MCF 10A (cell line): ENCODE data around the gene ERMARD. TPM values are rescaled to one million over a fixed set of nuclear protein-coding genes. Genes with fewer than 3 reads are reported as not detected.

Experiments
- BruUV-seq: library from RNA; stranded (reverse); fragments of 400-500 nt; replicated peaks from 2 replicates; lab custom pipeline; 2021; lab: Mats Ljungman, UMichigan
- CTCF ChIA-PET: fragments of 300-600 bp; sonication (Branson Sonifier 250); formaldehyde crosslinking; extraction: SDS; loops from one replicate; lab custom pipeline; 2021; ENCODE audit warnings: antibody characterized with exemption, inconsistent platforms; lab: Yijun Ruan, JAX
- POLR2A ChIA-PET: fragments of 300-600, 350-650 bp; sonication (Branson Sonifier 250); formaldehyde crosslinking; extraction: SDS; loops from one replicate; lab custom pipeline; 2020; ENCODE audit warnings: antibody characterized with exemption, inconsistent platforms; lab: Yijun Ruan, JAX
- DNase-seq: peaks from one replicate; pipeline ENCODE4 v3.0.0-alpha.2; 2018; ENCODE audit not compliant: unreplicated experiment
- H3K27ac Mint-ChIP-seq: one replicate; pipeline ENCODE4 v1.8.0; 2022; ENCODE audit warnings: mild to moderate bottlenecking, low read depth, mixed read lengths; ENCODE audit not compliant: unreplicated experiment
- H3K27me3 Mint-ChIP-seq: one replicate; pipeline ENCODE4 v1.8.0; 2022; ENCODE audit warnings: mixed read lengths; ENCODE audit not compliant: insufficient read depth, unreplicated experiment
- H3K36me3 Mint-ChIP-seq: one replicate; pipeline ENCODE4 v1.8.0; 2022; ENCODE audit warnings: mild to moderate bottlenecking, moderate library complexity, mixed read lengths; ENCODE audit not compliant: insufficient read depth, unreplicated experiment
- H3K4me1 Mint-ChIP-seq: one replicate; pipeline ENCODE4 v1.8.0; 2022; ENCODE audit warnings: mixed read lengths; ENCODE audit not compliant: insufficient read depth, unreplicated experiment
- H3K4me3 Mint-ChIP-seq: one replicate; pipeline ENCODE4 v1.8.0; 2022; ENCODE audit warnings: mild to moderate bottlenecking, moderate library complexity, mixed read lengths; ENCODE audit not compliant: unreplicated experiment
- H3K9me3 Mint-ChIP-seq: one replicate; pipeline ENCODE4 v1.8.0; 2022; ENCODE audit warnings: mixed read lengths; ENCODE audit not compliant: unreplicated experiment
- intact Hi-C: fragments of 100-400 bp; cut with micrococcal nuclease; formaldehyde crosslinking; loops from 2 replicates; pipeline ENCODE4 v1.14.1; 2022
- total RNA-seq: library from RNA; stranded (reverse); gene quantifications from 2 replicates; pipeline ENCODE4 v1.2.3, GENCODE V29; 2022
- TF ChIP-seq, protein P1 (sequence below): fragments of 200-600 bp; IDR thresholded peaks from one replicate; pipeline ENCODE4 v1.8.0; 2022; ENCODE audit warnings: antibody characterized with exemption, mild to moderate bottlenecking; ENCODE audit not compliant: unreplicated experiment

ERMARD gene
- total RNA-seq, 1 experiment from 2014 or later = 42.8 TPM

DNA sequence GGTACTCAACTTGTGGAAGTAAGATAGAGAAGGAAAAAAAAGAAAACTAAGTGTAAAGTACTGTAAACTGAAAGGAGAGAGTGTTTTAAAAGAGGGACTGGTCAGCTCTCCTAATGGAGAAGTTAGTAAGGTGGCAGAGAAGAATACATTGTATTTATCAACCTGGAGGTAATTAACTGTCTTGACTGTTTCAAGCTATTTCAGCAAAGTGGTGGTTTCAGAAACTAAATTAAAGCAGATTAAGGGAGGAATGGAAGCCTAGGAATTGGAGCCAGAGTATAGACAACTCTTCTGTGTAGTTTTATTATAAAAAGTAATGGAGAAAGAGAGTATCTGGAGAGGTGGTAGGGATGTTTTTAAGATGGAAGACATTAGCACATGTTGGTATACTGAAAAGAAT lies 24.5 kb upstream of the ERMARD start:
- POLR2A ChIA-PET = interaction anchor here (0.9 kb wide), 1 partner anchor 25 kb away, joined by 3 read pairs; the partner anchor contains the start of genes C6orf120 and WDR27
- no peak overlapping the region for H3K4me3 Mint-ChIP-seq
- H3K9me3 Mint-ChIP-seq = no peaks in the 10 kb centered on the region
- no TSS peak for BruUV-seq
- H3K27me3 Mint-ChIP-seq = no peaks in the 10 kb centered on the region
- H3K36me3 Mint-ChIP-seq = no peaks in the 10 kb centered on the region
- TF ChIP-seq, protein P1, sequence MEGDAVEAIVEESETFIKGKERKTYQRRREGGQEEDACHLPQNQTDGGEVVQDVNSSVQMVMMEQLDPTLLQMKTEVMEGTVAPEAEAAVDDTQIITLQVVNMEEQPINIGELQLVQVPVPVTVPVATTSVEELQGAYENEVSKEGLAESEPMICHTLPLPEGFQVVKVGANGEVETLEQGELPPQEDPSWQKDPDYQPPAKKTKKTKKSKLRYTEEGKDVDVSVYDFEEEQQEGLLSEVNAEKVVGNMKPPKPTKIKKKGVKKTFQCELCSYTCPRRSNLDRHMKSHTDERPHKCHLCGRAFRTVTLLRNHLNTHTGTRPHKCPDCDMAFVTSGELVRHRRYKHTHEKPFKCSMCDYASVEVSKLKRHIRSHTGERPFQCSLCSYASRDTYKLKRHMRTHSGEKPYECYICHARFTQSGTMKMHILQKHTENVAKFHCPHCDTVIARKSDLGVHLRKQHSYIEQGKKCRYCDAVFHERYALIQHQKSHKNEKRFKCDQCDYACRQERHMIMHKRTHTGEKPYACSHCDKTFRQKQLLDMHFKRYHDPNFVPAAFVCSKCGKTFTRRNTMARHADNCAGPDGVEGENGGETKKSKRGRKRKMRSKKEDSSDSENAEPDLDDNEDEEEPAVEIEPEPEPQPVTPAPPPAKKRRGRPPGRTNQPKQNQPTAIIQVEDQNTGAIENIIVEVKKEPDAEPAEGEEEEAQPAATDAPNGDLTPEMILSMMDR = no peak
- no peak for DNase-seq
- H3K4me1 Mint-ChIP-seq = peaks cover 5% of the 10 kb centered on the region
- H3K27ac Mint-ChIP-seq = no peak overlapping the region
- intact Hi-C loops = no loop called here
- CTCF ChIA-PET = interaction anchor here (0.6 to 0.7 kb wide), 2 partner anchors 25 to 804 kb away, joined by 3 to 8 read pairs; partner anchors contain the start of genes C6orf120 and WDR27

DNA sequence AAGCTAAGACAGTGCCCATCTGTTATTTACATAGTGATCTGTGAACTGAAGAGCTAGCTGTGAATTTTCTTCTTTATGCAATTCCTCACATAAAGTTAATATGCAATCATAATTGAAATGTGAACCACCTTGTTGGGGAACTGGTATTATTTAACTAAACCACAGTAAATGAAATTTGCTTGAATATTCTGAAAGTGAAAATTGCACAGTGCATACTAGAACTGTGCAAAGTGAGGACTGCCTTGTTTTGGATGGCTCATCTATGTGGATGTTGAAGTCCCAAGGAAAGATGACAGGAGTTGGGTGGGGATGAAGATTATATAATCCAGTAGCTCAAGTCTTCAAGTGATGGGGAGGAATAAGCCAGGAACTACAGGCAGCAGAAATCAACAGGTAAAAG lies 21.5 kb upstream of the ERMARD start:
- no peaks in the 10 kb centered on the region for H3K36me3 Mint-ChIP-seq
- peaks cover 9% of the 10 kb centered on the region for H3K27me3 Mint-ChIP-seq
- H3K27ac Mint-ChIP-seq = no peak overlapping the region
- DNase-seq = no peak
- no TSS peak for BruUV-seq
- no peaks in the 10 kb centered on the region for H3K9me3 Mint-ChIP-seq
- TF ChIP-seq, protein P1 = no peak
- CTCF ChIA-PET = no interaction called here
- H3K4me3 Mint-ChIP-seq = no peak overlapping the region
- H3K4me1 Mint-ChIP-seq = no peaks in the 10 kb centered on the region
- intact Hi-C loops = no loop called here
- POLR2A ChIA-PET = no interaction called here

DNA sequence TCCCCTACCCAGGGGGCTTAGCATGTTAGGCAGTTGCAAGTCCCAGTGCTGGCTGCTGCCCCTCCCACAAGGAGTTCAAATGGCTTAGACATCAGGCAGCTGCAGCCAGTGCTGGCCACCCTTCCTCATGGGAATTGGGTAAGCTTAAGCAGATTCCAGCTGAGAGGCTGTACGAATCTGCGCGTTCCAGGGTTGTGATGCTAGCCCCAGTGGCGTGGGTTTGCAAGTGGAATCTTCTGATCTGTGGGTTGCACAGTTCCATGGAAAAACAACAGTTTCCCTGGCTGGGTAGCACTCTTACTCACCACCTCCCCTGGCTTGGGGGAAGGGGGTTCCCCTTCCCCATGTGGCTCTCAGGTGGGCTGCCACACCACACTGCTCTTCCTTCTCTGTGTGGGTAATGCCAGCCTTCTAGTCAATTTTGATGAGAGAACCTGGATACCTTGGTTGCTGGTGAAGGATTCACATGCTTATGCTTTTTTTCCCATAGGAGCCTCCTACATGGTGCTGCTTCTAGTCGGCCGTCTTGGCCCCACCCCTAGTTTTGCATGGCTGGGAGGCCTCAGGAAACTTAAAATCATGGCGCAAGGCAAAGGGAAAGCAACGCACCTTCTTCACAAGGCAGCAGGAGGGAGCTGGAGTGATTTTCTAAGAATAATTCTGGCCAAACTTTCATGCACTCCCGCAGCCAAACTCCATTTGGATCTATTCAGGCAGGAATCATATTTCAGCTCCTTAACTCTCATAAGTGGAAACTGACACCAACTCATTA lies 13.0 kb upstream of the ERMARD start:
- intact Hi-C loops = no loop called here
- no peak overlapping the region for H3K4me3 Mint-ChIP-seq
- ChIA-PET CTCF (no interaction called here), POLR2A (no interaction called here)
- no peak for DNase-seq
- H3K36me3 Mint-ChIP-seq = no peaks in the 10 kb centered on the region
- TF ChIP-seq, protein P1 = no peak
- H3K4me1 Mint-ChIP-seq = no peaks in the 10 kb centered on the region
- no peaks in the 10 kb centered on the region for H3K9me3 Mint-ChIP-seq
- no TSS peak for BruUV-seq
- no peak overlapping the region for H3K27ac Mint-ChIP-seq
- peaks cover 31% of the 10 kb centered on the region for H3K27me3 Mint-ChIP-seq

DNA sequence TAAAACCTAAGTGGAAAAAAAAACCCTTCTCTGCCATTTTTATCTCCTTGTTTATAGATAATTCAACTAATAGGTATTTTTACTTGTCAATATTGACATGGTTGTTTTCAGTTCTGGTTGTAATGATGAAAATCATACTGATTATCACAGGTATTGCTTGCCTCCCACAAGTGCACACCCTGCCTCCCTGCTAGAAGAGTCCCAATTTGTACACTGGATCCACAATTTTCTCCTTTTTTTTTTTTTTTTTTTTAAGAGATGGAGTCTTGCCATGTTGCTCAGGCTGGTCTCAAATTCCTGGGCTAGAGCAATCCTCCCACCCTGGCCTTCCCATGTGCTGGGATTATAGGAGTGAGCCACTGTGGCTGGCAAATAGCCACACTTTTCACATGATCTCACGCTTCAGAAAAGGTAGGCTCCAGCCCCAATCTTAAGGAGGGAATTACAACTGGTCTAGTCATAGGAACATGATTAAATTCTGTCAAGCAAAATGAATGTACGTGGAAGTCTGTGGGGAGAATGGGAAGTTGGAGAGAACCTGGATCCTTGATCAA lies 12.4 kb upstream of the ERMARD start:
- POLR2A ChIA-PET = no interaction called here
- BruUV-seq = no TSS peak
- intact Hi-C loops = no loop called here
- Mint-ChIP-seq H3K4me3 (no peak overlapping the region), H3K27ac (no peak overlapping the region), H3K4me1 (no peaks in the 10 kb centered on the region), H3K9me3 (no peaks in the 10 kb centered on the region), H3K36me3 (no peaks in the 10 kb centered on the region), H3K27me3 (peaks cover 31% of the 10 kb centered on the region)
- TF ChIP-seq, protein P1 = no peak
- no peak for DNase-seq
- CTCF ChIA-PET = no interaction called here
